Astrocyte (in vitro differentiated cells and primary cell): ENCODE results near the gene CD46. TPM values are rescaled to one million over a fixed set of nuclear protein-coding genes. Genes with fewer than 3 reads are reported as not detected.

Experiments used
- DNase-seq: peaks from one replicate; pipeline ENCODE4 v3.0.0-alpha.2; 2010; ENCODE audit warnings: low read depth
- FAIRE-seq: peaks from 2 replicates; lab custom pipeline; 2011; peaks lifted over from hg19 to GRCh38; lab: Jason Lieb, UNC
- H2AFZ ChIP-seq: 2 replicates; pipeline ENCODE4 v1.6.0; 2012; ENCODE audit warnings: low read depth, low read length, inconsistent platforms
- H3K27ac ChIP-seq: 2 replicates; pipeline ENCODE4 v1.5.1; 2011; ENCODE audit warnings: low read depth, low read length, inconsistent platforms
- H3K27me3 ChIP-seq: 2 replicates; pipeline ENCODE4 v1.6.0; 2011; ENCODE audit warnings: low read length, inconsistent platforms; ENCODE audit not compliant: insufficient read depth
- H3K36me3 ChIP-seq: 2 replicates; pipeline ENCODE4 v1.5.1; 2011; ENCODE audit warnings: low read length, inconsistent platforms; ENCODE audit not compliant: insufficient read depth
- H3K4me1 ChIP-seq: 2 replicates; pipeline ENCODE4 v1.5.1; 2011; ENCODE audit warnings: low read length, inconsistent platforms; ENCODE audit not compliant: insufficient read depth
- H3K4me2 ChIP-seq: 2 replicates; pipeline ENCODE4 v1.6.0; 2012; ENCODE audit warnings: low read length, inconsistent platforms
- H3K4me3 ChIP-seq: 2 replicates; pipeline ENCODE4 v1.5.1; 2011; ENCODE audit warnings: low read depth, mild to moderate bottlenecking, low read length, inconsistent platforms; ENCODE audit not compliant: insufficient read depth
- H3K79me2 ChIP-seq: 2 replicates; pipeline ENCODE4 v1.6.0; 2012; ENCODE audit warnings: mild to moderate bottlenecking, low read length, inconsistent platforms; ENCODE audit not compliant: insufficient read depth
- H3K9ac ChIP-seq: 2 replicates; pipeline ENCODE4 v1.6.0; 2012; ENCODE audit warnings: mild to moderate bottlenecking, low read length, inconsistent platforms
- H3K9me3 ChIP-seq: 2 replicates; pipeline ENCODE4 v1.5.1; 2012; ENCODE audit warnings: low read depth, mild to moderate bottlenecking, low read length, inconsistent platforms; ENCODE audit not compliant: insufficient read depth
- H4K20me1 ChIP-seq: 2 replicates; pipeline ENCODE4 v1.6.0; 2012; ENCODE audit warnings: low read length, inconsistent platforms; ENCODE audit not compliant: insufficient read depth
- H3K27ac Mint-ChIP-seq: one replicate; pipeline ENCODE4 v1.8.0; 2021; ENCODE audit warnings: mild to moderate bottlenecking, mixed read lengths; ENCODE audit not compliant: unreplicated experiment
- H3K27me3 Mint-ChIP-seq: one replicate; pipeline ENCODE4 v1.8.0; 2021; ENCODE audit warnings: low read depth, mixed read lengths; ENCODE audit not compliant: unreplicated experiment
- H3K36me3 Mint-ChIP-seq: one replicate; pipeline ENCODE4 v1.8.0; 2021; ENCODE audit warnings: low read depth, mixed read lengths; ENCODE audit not compliant: unreplicated experiment
- H3K4me1 Mint-ChIP-seq: one replicate; pipeline ENCODE4 v1.8.0; 2021; ENCODE audit warnings: low read depth, mixed read lengths; ENCODE audit not compliant: unreplicated experiment
- H3K4me3 Mint-ChIP-seq: one replicate; pipeline ENCODE4 v1.8.0; 2021; ENCODE audit warnings: mild to moderate bottlenecking, moderate library complexity, mixed read lengths; ENCODE audit not compliant: unreplicated experiment
- H3K9me3 Mint-ChIP-seq: one replicate; pipeline ENCODE4 v1.8.0; 2021; ENCODE audit warnings: mild to moderate bottlenecking, mixed read lengths; ENCODE audit not compliant: unreplicated experiment
- EZH2 ChIP-seq: IDR thresholded peaks from 2 replicates; pipeline ENCODE4 v1.6.1; 2012; ENCODE audit warnings: mild to moderate bottlenecking, low read length, inconsistent platforms; ENCODE audit not compliant: insufficient read depth
- total RNA-seq: library from RNA; stranded (reverse); gene quantifications from 2 replicates; pipeline ENCODE4 v1.2.1, GENCODE V29; 2021
- TF ChIP-seq, protein P1 (sequence below): IDR thresholded peaks from 2 replicates; pipeline ENCODE4 v1.5.1; 2011; ENCODE audit warnings: low read depth, mild to moderate bottlenecking, inconsistent platforms, low read length, moderate library complexity; ENCODE audit not compliant: insufficient read depth

Gene CD46
- total RNA-seq, 1 donor from 2014 or later, result 176 TPM

DNA sequence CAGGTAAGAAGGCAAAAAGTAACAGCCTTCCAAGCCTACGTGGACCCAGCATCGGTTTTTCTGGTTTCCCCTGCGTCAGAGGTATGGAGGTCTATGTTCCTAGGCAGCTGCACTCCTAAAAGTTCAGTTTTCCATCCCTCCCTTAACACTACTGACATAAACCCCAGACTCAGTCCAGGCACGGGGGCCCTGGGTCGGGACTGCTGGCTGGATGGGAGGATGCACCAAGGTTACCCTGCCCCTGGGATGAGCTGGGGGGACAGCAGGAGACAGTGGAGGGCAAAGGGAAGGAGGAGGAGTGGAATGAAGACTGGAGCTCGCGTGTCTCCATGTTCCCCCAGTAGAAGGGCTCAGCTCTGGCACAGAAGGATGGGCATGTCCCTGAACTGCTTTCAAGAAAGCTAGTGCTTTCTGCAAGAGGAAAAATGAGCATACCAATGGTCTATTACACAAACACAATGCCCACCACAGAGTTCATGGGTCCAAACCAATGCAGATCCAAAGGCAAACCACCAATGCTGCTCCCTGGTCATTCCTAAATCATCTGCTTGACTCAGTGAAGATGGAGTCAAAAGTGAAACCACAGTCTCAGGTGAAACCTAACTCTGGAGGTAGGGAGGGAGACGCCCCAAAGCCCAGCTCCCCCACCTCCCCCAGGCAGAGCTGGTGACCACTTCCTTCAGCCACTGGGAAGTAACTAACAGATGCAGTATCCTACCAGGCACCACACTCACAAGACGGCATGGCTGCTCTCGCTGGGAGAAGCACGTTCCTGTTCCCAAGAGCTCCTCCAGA is 54.9 kb downstream of the CD46 start:
- Histone ChIP-seq H3K9me3 (no peaks in the 10 kb centered on the region), H4K20me1 (no peaks in the 10 kb centered on the region), H3K79me2 (no peaks in the 10 kb centered on the region), H3K4me1 (peaks cover 14% of the 10 kb centered on the region), H2AFZ (no peak overlapping the region), H3K27me3 (no peaks in the 10 kb centered on the region), H3K4me3 (no peak overlapping the region), H3K36me3 (no peaks in the 10 kb centered on the region), H3K9ac (no peak overlapping the region), H3K27ac (no peak overlapping the region), H3K4me2 (peak overlapping the region; percentile 59)
- H3K9me3 Mint-ChIP-seq, result no peaks in the 10 kb centered on the region
- H3K4me3 Mint-ChIP-seq, result no peak overlapping the region
- peaks cover 22% of the 10 kb centered on the region for H3K4me1 Mint-ChIP-seq
- peak; percentile 61 for DNase-seq
- peaks cover 4% of the 10 kb centered on the region for H3K27me3 Mint-ChIP-seq
- TF ChIP-seq EZH2, result no peak
- no peak for FAIRE-seq
- peak overlapping the region; percentile 91 for H3K27ac Mint-ChIP-seq
- H3K36me3 Mint-ChIP-seq, result peaks cover 4% of the 10 kb centered on the region

DNA sequence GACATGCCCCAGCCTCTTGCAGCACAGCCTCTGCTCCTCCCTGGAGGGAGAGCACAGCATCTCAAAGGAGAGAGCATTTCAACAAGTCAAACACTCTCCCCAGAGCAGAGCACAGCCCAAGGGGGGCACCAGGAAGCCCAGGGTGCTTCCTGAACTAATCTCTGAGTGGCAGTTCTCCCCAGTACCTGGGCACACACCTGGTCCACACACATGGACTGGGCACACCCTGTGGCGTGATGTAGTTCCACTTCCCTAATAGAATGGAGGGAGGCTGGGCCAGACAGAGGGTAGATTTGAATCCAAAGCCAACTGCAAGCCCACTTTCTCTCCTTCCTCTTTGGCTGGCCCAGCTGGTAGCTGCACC is 55.5 kb downstream of the CD46 start:
- no peaks in the 10 kb centered on the region for H3K9me3 ChIP-seq
- H3K36me3 ChIP-seq, result no peaks in the 10 kb centered on the region
- no peak overlapping the region for H3K27ac ChIP-seq
- Mint-ChIP-seq H3K9me3 (peaks cover 2% of the 10 kb centered on the region), H3K27me3 (peaks cover 2% of the 10 kb centered on the region), H3K36me3 (peaks cover 5% of the 10 kb centered on the region), H3K27ac (no peak overlapping the region), H3K4me3 (no peak overlapping the region), H3K4me1 (peaks cover 22% of the 10 kb centered on the region)
- no peak overlapping the region for H3K4me3 ChIP-seq
- H3K4me1 ChIP-seq, result peaks cover 14% of the 10 kb centered on the region
- H3K4me2 ChIP-seq, result no peak overlapping the region
- TF ChIP-seq, protein P1, sequence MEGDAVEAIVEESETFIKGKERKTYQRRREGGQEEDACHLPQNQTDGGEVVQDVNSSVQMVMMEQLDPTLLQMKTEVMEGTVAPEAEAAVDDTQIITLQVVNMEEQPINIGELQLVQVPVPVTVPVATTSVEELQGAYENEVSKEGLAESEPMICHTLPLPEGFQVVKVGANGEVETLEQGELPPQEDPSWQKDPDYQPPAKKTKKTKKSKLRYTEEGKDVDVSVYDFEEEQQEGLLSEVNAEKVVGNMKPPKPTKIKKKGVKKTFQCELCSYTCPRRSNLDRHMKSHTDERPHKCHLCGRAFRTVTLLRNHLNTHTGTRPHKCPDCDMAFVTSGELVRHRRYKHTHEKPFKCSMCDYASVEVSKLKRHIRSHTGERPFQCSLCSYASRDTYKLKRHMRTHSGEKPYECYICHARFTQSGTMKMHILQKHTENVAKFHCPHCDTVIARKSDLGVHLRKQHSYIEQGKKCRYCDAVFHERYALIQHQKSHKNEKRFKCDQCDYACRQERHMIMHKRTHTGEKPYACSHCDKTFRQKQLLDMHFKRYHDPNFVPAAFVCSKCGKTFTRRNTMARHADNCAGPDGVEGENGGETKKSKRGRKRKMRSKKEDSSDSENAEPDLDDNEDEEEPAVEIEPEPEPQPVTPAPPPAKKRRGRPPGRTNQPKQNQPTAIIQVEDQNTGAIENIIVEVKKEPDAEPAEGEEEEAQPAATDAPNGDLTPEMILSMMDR, result no peak
- TF ChIP-seq EZH2, result no peak
- H4K20me1 ChIP-seq, result no peaks in the 10 kb centered on the region
- no peak overlapping the region for H2AFZ ChIP-seq
- FAIRE-seq (no peak), DNase-seq (no peak)
- H3K79me2 ChIP-seq, result no peaks in the 10 kb centered on the region
- H3K27me3 ChIP-seq, result no peaks in the 10 kb centered on the region
- H3K9ac ChIP-seq, result no peak overlapping the region

DNA sequence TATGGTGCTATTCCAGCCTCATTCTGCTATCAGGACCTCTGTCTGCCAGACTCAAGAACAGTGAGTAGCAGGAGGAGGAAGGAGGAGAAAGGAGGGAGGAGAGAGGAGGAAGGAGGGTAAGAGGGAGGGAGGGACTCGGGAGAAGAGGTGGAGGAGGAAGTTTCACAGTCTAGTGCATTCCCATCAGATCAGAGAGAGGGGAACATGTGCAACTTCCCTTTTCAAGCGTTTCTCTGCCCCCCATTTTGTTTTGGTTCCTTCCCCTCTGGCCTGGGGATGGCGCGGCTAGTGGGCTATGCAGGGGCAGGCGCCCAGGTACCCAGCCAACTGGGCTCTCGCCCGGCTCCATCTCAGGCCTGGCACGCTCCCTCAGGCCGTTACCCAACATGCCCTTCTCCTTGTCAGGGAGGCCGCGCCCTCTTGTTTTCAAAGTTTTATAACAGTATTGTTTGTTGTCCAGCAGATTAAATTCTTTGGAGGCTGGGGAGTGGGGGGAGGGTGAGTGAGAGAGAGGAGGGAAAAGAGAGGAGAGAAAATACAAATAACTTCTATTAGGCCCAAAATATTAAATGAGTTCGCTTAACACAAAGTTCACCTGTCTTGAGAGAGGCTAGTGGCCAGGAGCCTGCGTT is 56.0 kb downstream of the CD46 start:
- Histone ChIP-seq H4K20me1 (no peaks in the 10 kb centered on the region), H3K4me1 (peaks cover 14% of the 10 kb centered on the region), H3K9me3 (no peaks in the 10 kb centered on the region), H3K4me3 (no peak overlapping the region), H3K79me2 (no peaks in the 10 kb centered on the region), H3K27ac (no peak overlapping the region), H3K9ac (no peak overlapping the region), H2AFZ (no peak overlapping the region), H3K4me2 (no peak overlapping the region), H3K27me3 (no peaks in the 10 kb centered on the region), H3K36me3 (no peaks in the 10 kb centered on the region)
- FAIRE-seq (no peak), DNase-seq (no peak)
- Mint-ChIP-seq H3K36me3 (peaks cover 4% of the 10 kb centered on the region), H3K27ac (no peak overlapping the region), H3K9me3 (peaks cover 2% of the 10 kb centered on the region), H3K4me1 (peaks cover 22% of the 10 kb centered on the region), H3K27me3 (peaks cover 2% of the 10 kb centered on the region), H3K4me3 (no peak overlapping the region)
- no peak for TF ChIP-seq EZH2
- TF ChIP-seq, protein P1, result no peak
